MCF 10A (cell line): Measurements from ENCODE around the gene GLT6D1. TPM values are rescaled to one million over a fixed set of nuclear protein-coding genes. Genes with fewer than 3 reads are reported as not detected.

Experiments
- BruUV-seq: library from RNA; stranded (reverse); fragments of 400-500 nt; replicated peaks from 2 replicates; lab custom pipeline; 2021; lab: Mats Ljungman, UMichigan
- CTCF ChIA-PET: fragments of 300-600 bp; sonication (Branson Sonifier 250); formaldehyde crosslinking; extraction: SDS; loops from one replicate; lab custom pipeline; 2021; ENCODE audit warnings: antibody characterized with exemption, inconsistent platforms; lab: Yijun Ruan, JAX
- POLR2A ChIA-PET: fragments of 300-600, 350-650 bp; sonication (Branson Sonifier 250); formaldehyde crosslinking; extraction: SDS; loops from one replicate; lab custom pipeline; 2020; ENCODE audit warnings: antibody characterized with exemption, inconsistent platforms; lab: Yijun Ruan, JAX
- DNase-seq: peaks from one replicate; pipeline ENCODE4 v3.0.0-alpha.2; 2018; ENCODE audit not compliant: unreplicated experiment
- H3K27ac Mint-ChIP-seq: one replicate; pipeline ENCODE4 v1.8.0; 2022; ENCODE audit warnings: mild to moderate bottlenecking, low read depth, mixed read lengths; ENCODE audit not compliant: unreplicated experiment
- H3K27me3 Mint-ChIP-seq: one replicate; pipeline ENCODE4 v1.8.0; 2022; ENCODE audit warnings: mixed read lengths; ENCODE audit not compliant: insufficient read depth, unreplicated experiment
- H3K36me3 Mint-ChIP-seq: one replicate; pipeline ENCODE4 v1.8.0; 2022; ENCODE audit warnings: mild to moderate bottlenecking, moderate library complexity, mixed read lengths; ENCODE audit not compliant: insufficient read depth, unreplicated experiment
- H3K4me1 Mint-ChIP-seq: one replicate; pipeline ENCODE4 v1.8.0; 2022; ENCODE audit warnings: mixed read lengths; ENCODE audit not compliant: insufficient read depth, unreplicated experiment
- H3K4me3 Mint-ChIP-seq: one replicate; pipeline ENCODE4 v1.8.0; 2022; ENCODE audit warnings: mild to moderate bottlenecking, moderate library complexity, mixed read lengths; ENCODE audit not compliant: unreplicated experiment
- H3K9me3 Mint-ChIP-seq: one replicate; pipeline ENCODE4 v1.8.0; 2022; ENCODE audit warnings: mixed read lengths; ENCODE audit not compliant: unreplicated experiment
- intact Hi-C: fragments of 100-400 bp; cut with micrococcal nuclease; formaldehyde crosslinking; loops from 2 replicates; pipeline ENCODE4 v1.14.1; 2022
- total RNA-seq: library from RNA; stranded (reverse); gene quantifications from 2 replicates; pipeline ENCODE4 v1.2.3, GENCODE V29; 2022
- TF ChIP-seq, protein P1 (sequence below): fragments of 200-600 bp; IDR thresholded peaks from one replicate; pipeline ENCODE4 v1.8.0; 2022; ENCODE audit warnings: antibody characterized with exemption, mild to moderate bottlenecking; ENCODE audit not compliant: unreplicated experiment

Gene GLT6D1
- total RNA-seq, 1 experiment from 2014 or later, result not detected

DNA sequence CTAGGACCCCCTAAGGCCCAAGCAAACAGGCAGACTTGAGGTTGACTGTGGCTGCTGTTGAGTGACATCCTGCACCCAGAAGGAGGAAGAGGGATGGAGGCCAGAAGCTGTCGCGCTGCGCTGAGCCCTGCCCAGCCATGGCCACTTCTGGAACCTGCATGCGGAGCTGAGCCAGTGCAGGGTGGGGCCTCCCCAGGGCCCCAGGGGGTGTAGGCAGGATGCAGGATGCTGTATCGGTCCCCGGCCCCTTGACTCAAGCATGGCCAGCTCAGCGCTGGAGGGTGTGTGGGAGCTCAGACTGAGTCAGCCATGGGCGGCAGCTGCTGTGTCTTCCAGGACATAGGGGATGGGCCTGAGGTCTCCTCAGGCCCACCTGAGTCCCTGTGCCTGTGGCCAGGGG is 26.9 kb downstream of the GLT6D1 start:
- Mint-ChIP-seq H3K36me3 (no peaks in the 10 kb centered on the region), H3K27me3 (peaks cover 43% of the 10 kb centered on the region), H3K4me1 (no peaks in the 10 kb centered on the region), H3K4me3 (no peak overlapping the region), H3K27ac (no peak overlapping the region), H3K9me3 (no peaks in the 10 kb centered on the region)
- POLR2A ChIA-PET, result no interaction called here
- intact Hi-C loops, result no loop called here
- BruUV-seq, result no TSS peak
- CTCF ChIA-PET, result interaction anchor here (0.6 to 1.8 kb wide), 3 partner anchors 9 to 536 kb away, joined by 3 to 5 read pairs (median 4); no protein-coding TSS in a partner anchor
- DNase-seq, result no peak
- TF ChIP-seq, protein P1, sequence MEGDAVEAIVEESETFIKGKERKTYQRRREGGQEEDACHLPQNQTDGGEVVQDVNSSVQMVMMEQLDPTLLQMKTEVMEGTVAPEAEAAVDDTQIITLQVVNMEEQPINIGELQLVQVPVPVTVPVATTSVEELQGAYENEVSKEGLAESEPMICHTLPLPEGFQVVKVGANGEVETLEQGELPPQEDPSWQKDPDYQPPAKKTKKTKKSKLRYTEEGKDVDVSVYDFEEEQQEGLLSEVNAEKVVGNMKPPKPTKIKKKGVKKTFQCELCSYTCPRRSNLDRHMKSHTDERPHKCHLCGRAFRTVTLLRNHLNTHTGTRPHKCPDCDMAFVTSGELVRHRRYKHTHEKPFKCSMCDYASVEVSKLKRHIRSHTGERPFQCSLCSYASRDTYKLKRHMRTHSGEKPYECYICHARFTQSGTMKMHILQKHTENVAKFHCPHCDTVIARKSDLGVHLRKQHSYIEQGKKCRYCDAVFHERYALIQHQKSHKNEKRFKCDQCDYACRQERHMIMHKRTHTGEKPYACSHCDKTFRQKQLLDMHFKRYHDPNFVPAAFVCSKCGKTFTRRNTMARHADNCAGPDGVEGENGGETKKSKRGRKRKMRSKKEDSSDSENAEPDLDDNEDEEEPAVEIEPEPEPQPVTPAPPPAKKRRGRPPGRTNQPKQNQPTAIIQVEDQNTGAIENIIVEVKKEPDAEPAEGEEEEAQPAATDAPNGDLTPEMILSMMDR, result no peak

DNA sequence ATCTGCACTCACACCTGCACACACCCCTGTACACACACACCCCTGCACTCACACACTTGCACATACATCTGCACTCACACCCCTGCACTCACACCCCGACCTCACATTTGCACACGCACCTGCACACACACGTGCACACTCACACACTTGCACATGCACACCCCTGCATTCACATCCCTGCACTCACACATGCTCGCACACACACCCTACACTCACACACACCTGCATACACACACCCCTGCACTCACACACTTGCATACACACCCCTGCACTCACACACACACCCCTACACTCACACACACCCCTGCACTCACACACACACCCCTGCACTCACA is 27.5 kb downstream of the GLT6D1 start:
- intact Hi-C loops, result no loop called here
- CTCF ChIA-PET, result interaction anchor here (1.8 kb wide), 1 partner anchor 8 kb away, joined by 5 read pairs; no protein-coding TSS in a partner anchor
- H3K27me3 Mint-ChIP-seq, result peaks cover 43% of the 10 kb centered on the region
- POLR2A ChIA-PET, result no interaction called here
- no peak overlapping the region for H3K4me3 Mint-ChIP-seq
- no TSS peak for BruUV-seq
- no peak overlapping the region for H3K27ac Mint-ChIP-seq
- H3K4me1 Mint-ChIP-seq, result no peaks in the 10 kb centered on the region
- TF ChIP-seq, protein P1, result no peak
- DNase-seq, result no peak
- no peaks in the 10 kb centered on the region for H3K36me3 Mint-ChIP-seq
- no peaks in the 10 kb centered on the region for H3K9me3 Mint-ChIP-seq

DNA sequence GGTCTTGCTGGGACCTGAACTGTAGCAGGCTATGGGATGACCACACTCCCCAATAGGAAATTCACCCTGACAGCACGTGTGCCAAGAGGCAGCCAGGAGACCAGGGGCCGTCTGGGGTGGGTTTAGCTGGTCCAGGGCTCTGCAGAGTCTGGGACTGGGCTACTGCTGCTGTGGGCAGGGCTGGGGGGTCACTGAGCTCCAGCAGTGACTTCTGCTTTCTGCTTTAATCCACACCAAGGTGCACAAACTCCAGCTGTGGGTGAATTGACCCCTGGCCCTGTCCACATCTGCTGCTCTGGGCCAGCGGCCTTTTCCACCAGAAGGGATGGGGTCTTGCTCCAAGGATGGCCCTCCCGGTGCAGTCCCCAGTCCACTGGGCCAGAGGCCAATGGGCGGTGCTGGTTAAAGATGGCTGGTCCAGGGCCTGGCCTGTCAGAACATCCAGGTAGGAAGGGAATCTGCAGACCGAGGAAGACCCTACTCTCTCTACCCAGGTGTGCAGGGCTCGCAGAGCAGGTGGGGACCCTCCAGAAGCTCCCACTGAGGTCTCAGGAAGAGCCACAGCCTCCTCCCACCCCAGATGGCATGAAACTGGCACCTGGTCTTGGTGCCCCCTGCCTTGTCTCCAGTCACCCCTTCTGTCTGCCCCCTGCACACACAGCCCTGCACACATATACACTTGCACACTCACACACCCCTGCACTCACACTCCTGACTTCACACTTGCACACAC is 28.0 kb downstream of the GLT6D1 start:
- Mint-ChIP-seq H3K36me3 (no peaks in the 10 kb centered on the region), H3K27ac (no peak overlapping the region), H3K9me3 (no peaks in the 10 kb centered on the region), H3K4me1 (no peaks in the 10 kb centered on the region), H3K4me3 (no peak overlapping the region), H3K27me3 (peaks cover 43% of the 10 kb centered on the region)
- ChIA-PET CTCF (interaction anchor here (0.9 kb wide), 1 partner anchor 11 kb away, joined by 3 read pairs; no protein-coding TSS in a partner anchor), POLR2A (no interaction called here)
- BruUV-seq, result no TSS peak
- intact Hi-C loops, result no loop called here
- no peak for DNase-seq
- TF ChIP-seq, protein P1, result no peak

DNA sequence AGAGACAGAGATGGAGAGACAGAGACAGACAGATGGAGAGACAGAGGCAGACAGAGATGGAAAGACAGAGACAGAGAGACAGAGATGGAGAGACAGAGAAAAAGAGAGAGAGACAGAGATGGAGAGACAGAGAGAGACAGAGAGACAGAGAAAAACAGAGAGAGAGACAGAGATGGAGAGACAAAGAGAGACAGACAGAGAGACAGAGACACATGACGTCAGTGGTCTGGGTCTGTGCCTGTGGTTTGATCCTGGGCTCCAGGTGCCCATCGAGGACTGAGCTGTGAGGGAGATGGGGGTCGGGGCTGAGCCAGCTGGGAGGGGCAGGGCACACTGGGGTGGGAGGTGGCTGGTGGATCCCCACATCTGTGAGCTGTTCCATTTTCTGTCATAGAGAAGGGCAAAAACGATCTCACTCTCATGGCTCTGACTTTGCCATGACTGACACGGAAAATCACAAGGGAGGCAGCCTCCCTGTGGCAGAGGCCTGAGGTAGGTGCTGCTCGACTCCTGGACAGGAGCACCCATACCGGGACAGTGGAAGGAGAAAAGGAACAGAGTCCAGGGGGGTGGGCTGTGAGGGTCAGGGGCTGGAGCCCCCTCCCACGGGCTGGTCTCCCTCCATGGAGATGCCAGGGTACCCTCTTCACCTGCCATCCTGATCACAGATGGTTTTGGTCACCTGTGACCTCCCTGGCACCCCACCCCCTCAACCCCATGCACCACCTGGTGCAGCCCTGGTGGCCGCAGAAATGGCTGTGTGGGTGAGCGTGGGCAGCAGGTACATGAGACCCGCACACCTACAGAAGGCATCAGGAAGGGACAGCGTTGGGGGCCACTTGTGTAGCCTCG is 28.8 kb downstream of the GLT6D1 start:
- ChIA-PET CTCF (interaction anchor here (0.9 kb wide), 1 partner anchor 10 kb away, joined by 3 read pairs; no protein-coding TSS in a partner anchor), POLR2A (no interaction called here)
- H3K36me3 Mint-ChIP-seq, result no peaks in the 10 kb centered on the region
- TF ChIP-seq, protein P1, result no peak
- H3K27me3 Mint-ChIP-seq, result peaks cover 39% of the 10 kb centered on the region
- no peaks in the 10 kb centered on the region for H3K4me1 Mint-ChIP-seq
- H3K4me3 Mint-ChIP-seq, result no peak overlapping the region
- H3K9me3 Mint-ChIP-seq, result no peaks in the 10 kb centered on the region
- no TSS peak for BruUV-seq
- no peak for DNase-seq
- intact Hi-C loops, result no loop called here
- H3K27ac Mint-ChIP-seq, result no peak overlapping the region
